BE2C (cell line): ENCODE data around the gene PCDHA1.
"Not testable (repeated sequence)": the region's sequence is repeated elsewhere in the genome, so short reads cannot be mapped to it uniquely, and the experiment has no call there.

Source experiments
- DNase-seq: peaks from one replicate; pipeline ENCODE4 v3.0.0-alpha.2; 2020
- H3K27me3 ChIP-seq: fragments of 250-450 bp; sonication (Bioruptor Pico); 2 replicates; pipeline ENCODE4 v1.5.1; 2020; ENCODE audit warnings: mild to moderate bottlenecking
- H3K36me3 ChIP-seq: fragments of 250-450 bp; sonication (Bioruptor Pico); 2 replicates; pipeline ENCODE4 v1.5.1; 2020; ENCODE audit warnings: mild to moderate bottlenecking
- H3K4me1 ChIP-seq: fragments of 250-450 bp; sonication (Bioruptor Pico); 2 replicates; pipeline ENCODE4 v1.5.1; 2020
- H3K4me3 ChIP-seq: 2 replicates; pipeline ENCODE4 v1.5.1; 2011; ENCODE audit warnings: low read depth, low read length
- H3K9me3 ChIP-seq: fragments of 250-450 bp; sonication (Bioruptor Pico); 2 replicates; pipeline ENCODE4 v1.5.1; 2020
- CTCF ChIP-seq: IDR thresholded peaks from 2 replicates; pipeline ENCODE4 v1.5.1; 2012; ENCODE audit warnings: mild to moderate bottlenecking, low read depth, low read length

Gene PCDHA1

GRCh38 chr5:140780512-140780911 is 5.4 kb upstream of the PCDHA1 start:
- Histone ChIP-seq H3K4me3 (no peak overlapping the region), H3K4me1 (no peaks in the 10 kb centered on the region), H3K36me3 (no peaks in the 10 kb centered on the region), H3K9me3 (peaks cover 4% of the 10 kb centered on the region), H3K27me3 (no peaks in the 10 kb centered on the region)
- no peak for DNase-seq
- no peak for TF ChIP-seq CTCF

- not testable (repeated sequence) for H3K4me1 ChIP-seq, DNase-seq, H3K9me3 ChIP-seq, H3K27me3 ChIP-seq, H3K4me3 ChIP-seq, H3K36me3 ChIP-seq
Measured at GRCh38 chr5:140787422-140787821, 1.5 kb downstream of the PCDHA1 start.

- H3K4me3 ChIP-seq, H3K27me3 ChIP-seq, H3K4me1 ChIP-seq, DNase-seq, H3K9me3 ChIP-seq, H3K36me3 ChIP-seq: not testable (repeated sequence)
Measured at GRCh38 chr5:140787849-140788504, 2.0 kb downstream of the PCDHA1 start.

- Histone ChIP-seq H3K4me3 (no peak overlapping the region), H3K4me1 (no peaks in the 10 kb centered on the region), H3K36me3 (no peaks in the 10 kb centered on the region), H3K9me3 (no peaks in the 10 kb centered on the region; the same call in 1 of the 2 replicates), H3K27me3 (no peaks in the 10 kb centered on the region)
- no peak for TF ChIP-seq CTCF
- DNase-seq: no peak
Measured at GRCh38 chr5:140791089-140791488, 5.1 kb downstream of the PCDHA1 start.

- peak; percentile 59 for DNase-seq
- no peaks in the 10 kb centered on the region; the same call in 1 of the 2 replicates for H3K36me3 ChIP-seq
- no peaks in the 10 kb centered on the region for H3K4me1 ChIP-seq
- H3K4me3 ChIP-seq: peak within 1 kb of the TSS; percentile 88
- H3K27me3 ChIP-seq: no peaks in the 10 kb centered on the region
- TF ChIP-seq CTCF: peak; percentile 87
- H3K9me3 ChIP-seq: no peaks in the 10 kb centered on the region; the same call in none of the 2 replicates
Measured at GRCh38 chr5:140794595-140795258, 8.8 kb downstream of the PCDHA1 start, which contains the start of gene PCDHA2. PCDHA2 (plus strand) TSS chr5:140794852.

- DNase-seq: peak; percentile 57
- peak; percentile 85 for TF ChIP-seq CTCF
- peak overlapping the region; percentile 88 for H3K4me3 ChIP-seq
- no peaks in the 10 kb centered on the region for H3K27me3 ChIP-seq
- H3K9me3 ChIP-seq: no peaks in the 10 kb centered on the region; the same call in none of the 2 replicates
- no peaks in the 10 kb centered on the region; the same call in 1 of the 2 replicates for H3K36me3 ChIP-seq
- no peaks in the 10 kb centered on the region for H3K4me1 ChIP-seq
Measured at GRCh38 chr5:140795259-140795641, 9.3 kb downstream of the PCDHA1 start.

GRCh38 chr5:140796072-140796717 is 10.3 kb downstream of the PCDHA1 start:
- not testable (repeated sequence) for H3K4me1 ChIP-seq, H3K36me3 ChIP-seq, DNase-seq, H3K4me3 ChIP-seq, H3K27me3 ChIP-seq, H3K9me3 ChIP-seq
